ENCODE measurements around the gene SEC14L6. TPM values are rescaled to one million over a fixed set of nuclear protein-coding genes. Genes with fewer than 3 reads are reported as not detected.
A peak's percentile ranks its signal among the peaks of the same experiment; 100 is the strongest.

SEC14L6 gene
- total and polyA plus RNA-seq, 9 of the 15 experiments (the other 6 are each of a cell fraction or from before 2014, with no cell fraction given): 0.29 to 6.1 (median 1.9) TPM

GRCh38 chr22:30591588-30592359, 45.2 kb upstream of the SEC14L6 start, which contains the start of gene PES1 (continued):
- TF ChIP-seq CLOCK (CRISPR knock-in tag; IDR thresholded peaks at IDR 0.05; ENCODE audit: borderline replicate concordance) (no peak), ZSCAN29 (IDR thresholded peaks at IDR 0.05) (no peak), NUFIP1 (IDR thresholded peaks at IDR 0.05; ENCODE audit: partially characterized antibody) (no peak), KHSRP (IDR thresholded peaks at IDR 0.05) (no peak), TCFL5 (CRISPR knock-in tag; conservative IDR thresholded peaks at IDR 0.05) (no peak), HMG20B (CRISPR knock-in tag; IDR thresholded peaks at IDR 0.05) (no peak), ZNF780A (CRISPR knock-in tag; IDR thresholded peaks at IDR 0.05) (no peak), TBL1XR1 (IDR thresholded peaks at IDR 0.05; ENCODE audit: low read length in 2 of 2) (no peak), THRB (CRISPR knock-in tag; conservative IDR thresholded peaks at IDR 0.05) (no peak), ZNF57 (CRISPR knock-in tag; IDR thresholded peaks at IDR 0.05) (no peak), GMEB1 (CRISPR knock-in tag; IDR thresholded peaks at IDR 0.05) (peak; percentile 40; the same call in 1 of the 2 replicates), TARDBP (IDR thresholded peaks at IDR 0.05) (no peak), ASH1L (IDR thresholded peaks at IDR 0.05; ENCODE audit: borderline replicate concordance, low read depth, partially characterized antibody) (peak; percentile 47), RAD51 (IDR thresholded peaks at IDR 0.05; ENCODE audit: borderline replicate concordance, low read depth) (peak; percentile 45; the same call in 1 of the 2 replicates), SETDB1 (IDR thresholded peaks at IDR 0.05; ENCODE audit: low read length) (no peak)
